ENCODE measurements around the gene NMD3. TPM values are rescaled to one million over a fixed set of nuclear protein-coding genes. Genes with fewer than 3 reads are reported as not detected.

The NMD3 gene
- polyA plus RNA-seq, 1 donor from 2014 or later, result 25.3 TPM

- Histone ChIP-seq H3K9me3 (ENCODE audit: low read length) (no peaks in the 10 kb centered on the region), H3K9me2 (ENCODE audit: insufficient read depth, low read length) (no peaks in the 10 kb centered on the region), H4K20me1 (ENCODE audit: insufficient read depth) (no peaks in the 10 kb centered on the region), H3K27me3 (ENCODE audit: insufficient read depth, low read depth, low read length) (no peaks in the 10 kb centered on the region), H3K9ac (ENCODE audit: low read length) (no peak overlapping the region), H3K27ac (ENCODE audit: low read length) (no peak overlapping the region), H3K36me3 (ENCODE audit: insufficient read depth, low read length) (no peaks in the 10 kb centered on the region), H3K4me3 (ENCODE audit: low read length) (peak overlapping the region; percentile 89), H3K79me2 (replicated peaks; ENCODE audit: insufficient read depth, low read length) (peaks cover 19% of the 10 kb centered on the region), H3K4me2 (ENCODE audit: low read length) (peak overlapping the region; percentile 84), H3F3A (ENCODE audit: insufficient read depth, low read length, poor library complexity, severe bottlenecking) (no peaks in the 10 kb centered on the region), H2AFZ (ENCODE audit: low read depth, low read length) (no peak overlapping the region)
- TF ChIP-seq, protein P1, sequence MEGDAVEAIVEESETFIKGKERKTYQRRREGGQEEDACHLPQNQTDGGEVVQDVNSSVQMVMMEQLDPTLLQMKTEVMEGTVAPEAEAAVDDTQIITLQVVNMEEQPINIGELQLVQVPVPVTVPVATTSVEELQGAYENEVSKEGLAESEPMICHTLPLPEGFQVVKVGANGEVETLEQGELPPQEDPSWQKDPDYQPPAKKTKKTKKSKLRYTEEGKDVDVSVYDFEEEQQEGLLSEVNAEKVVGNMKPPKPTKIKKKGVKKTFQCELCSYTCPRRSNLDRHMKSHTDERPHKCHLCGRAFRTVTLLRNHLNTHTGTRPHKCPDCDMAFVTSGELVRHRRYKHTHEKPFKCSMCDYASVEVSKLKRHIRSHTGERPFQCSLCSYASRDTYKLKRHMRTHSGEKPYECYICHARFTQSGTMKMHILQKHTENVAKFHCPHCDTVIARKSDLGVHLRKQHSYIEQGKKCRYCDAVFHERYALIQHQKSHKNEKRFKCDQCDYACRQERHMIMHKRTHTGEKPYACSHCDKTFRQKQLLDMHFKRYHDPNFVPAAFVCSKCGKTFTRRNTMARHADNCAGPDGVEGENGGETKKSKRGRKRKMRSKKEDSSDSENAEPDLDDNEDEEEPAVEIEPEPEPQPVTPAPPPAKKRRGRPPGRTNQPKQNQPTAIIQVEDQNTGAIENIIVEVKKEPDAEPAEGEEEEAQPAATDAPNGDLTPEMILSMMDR (IDR thresholded peaks at IDR 0.05; ENCODE audit: poor library complexity, severe bottlenecking), result no peak
- no peak for TF ChIP-seq RAD21 (conservative IDR thresholded peaks at IDR 0.05)
- TF ChIP-seq REST (IDR thresholded peaks at IDR 0.05; ENCODE audit: borderline replicate concordance), result no peak
- no peak for TF ChIP-seq EP300 (conservative IDR thresholded peaks at IDR 0.05; ENCODE audit: poor library complexity, severe bottlenecking)
- no peak for TF ChIP-seq SMC3 (conservative IDR thresholded peaks at IDR 0.05; ENCODE audit: poor library complexity)
- TF ChIP-seq POLR2AphosphoS5 (IDR thresholded peaks at IDR 0.05), result no peak
- TF ChIP-seq EZH2 (IDR thresholded peaks at IDR 0.05; ENCODE audit: borderline replicate concordance, insufficient read depth, low read length, poor library complexity, severe bottlenecking), result no peak
- no peak for TF ChIP-seq MXI1 (conservative IDR thresholded peaks at IDR 0.05; ENCODE audit: poor library complexity, severe bottlenecking)
- no peak for TF ChIP-seq TAF1 (IDR thresholded peaks at IDR 0.05; ENCODE audit: low read depth)
These were observed 1.6 kb downstream of the NMD3 start for GRCh38 chr3:161222662-161223061.

DNA sequence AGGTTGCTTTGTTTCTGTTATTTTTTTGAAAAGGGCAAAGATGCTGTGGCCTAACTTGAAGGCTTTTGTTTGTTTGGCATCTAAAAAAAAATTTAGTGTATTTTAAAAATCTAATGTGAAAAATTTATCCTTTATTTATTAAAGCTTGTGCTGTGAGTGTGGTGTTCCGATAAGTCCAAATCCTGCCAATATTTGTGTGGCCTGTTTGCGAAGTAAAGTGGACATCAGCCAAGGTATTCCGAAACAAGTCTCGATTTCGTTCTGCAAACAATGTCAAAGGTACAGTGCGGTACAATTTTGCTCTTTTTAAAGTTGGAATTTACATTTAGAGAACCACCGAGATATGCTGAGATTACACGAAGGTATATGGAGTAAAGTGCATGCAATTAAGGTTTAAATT lies 3.7 kb downstream of the NMD3 start:
- Histone ChIP-seq H3K27me3 (ENCODE audit: insufficient read depth, low read depth, low read length) (no peaks in the 10 kb centered on the region), H2AFZ (ENCODE audit: low read depth, low read length) (no peak overlapping the region), H3K9ac (ENCODE audit: low read length) (no peak overlapping the region), H3F3A (ENCODE audit: insufficient read depth, low read length, poor library complexity, severe bottlenecking) (no peaks in the 10 kb centered on the region), H4K20me1 (ENCODE audit: insufficient read depth) (no peaks in the 10 kb centered on the region), H3K36me3 (ENCODE audit: insufficient read depth, low read length) (no peaks in the 10 kb centered on the region), H3K4me3 (ENCODE audit: low read length) (no peak overlapping the region), H3K27ac (ENCODE audit: low read length) (no peak overlapping the region), H3K79me2 (replicated peaks; ENCODE audit: insufficient read depth, low read length) (peaks cover 19% of the 10 kb centered on the region), H3K9me2 (ENCODE audit: insufficient read depth, low read length) (no peaks in the 10 kb centered on the region), H3K9me3 (ENCODE audit: low read length) (no peaks in the 10 kb centered on the region), H3K4me2 (ENCODE audit: low read length) (no peak overlapping the region)
- TF ChIP-seq REST (IDR thresholded peaks at IDR 0.05; ENCODE audit: borderline replicate concordance), result no peak
- no peak for TF ChIP-seq SMC3 (conservative IDR thresholded peaks at IDR 0.05; ENCODE audit: poor library complexity)
- no peak for TF ChIP-seq EZH2 (IDR thresholded peaks at IDR 0.05; ENCODE audit: borderline replicate concordance, insufficient read depth, low read length, poor library complexity, severe bottlenecking)

Data from neural cell (in vitro differentiated cells).